GM18517 (cell line): Measurements from ENCODE around the gene OR10H3.
"Not testable (repeated sequence)": the region's sequence is repeated elsewhere in the genome, so short reads cannot be mapped to it uniquely, and the experiment has no call there.

Experiments used
- ATAC-seq: cut with Tn5 transposase; IDR thresholded peaks from one replicate; pipeline ENCODE4 v1.9.1; 2021; ENCODE audit warnings: mild to moderate bottlenecking, moderate library complexity; ENCODE audit not compliant: unreplicated experiment

The OR10H3 gene, protein sequence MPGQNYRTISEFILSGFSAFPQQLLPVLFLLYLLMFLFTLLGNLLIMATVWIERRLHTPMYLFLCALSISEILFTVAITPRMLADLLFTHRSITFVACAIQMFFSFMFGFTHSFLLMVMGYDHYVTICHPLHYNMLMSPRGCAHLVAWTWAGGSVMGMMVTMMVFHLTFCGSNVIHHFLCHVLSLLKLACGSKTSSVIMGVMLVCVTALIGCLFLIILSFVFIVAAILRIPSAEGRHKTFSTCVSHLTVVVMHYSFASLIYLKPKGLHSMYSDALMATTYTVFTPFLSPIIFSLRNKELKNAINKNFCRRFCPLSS

DNA sequence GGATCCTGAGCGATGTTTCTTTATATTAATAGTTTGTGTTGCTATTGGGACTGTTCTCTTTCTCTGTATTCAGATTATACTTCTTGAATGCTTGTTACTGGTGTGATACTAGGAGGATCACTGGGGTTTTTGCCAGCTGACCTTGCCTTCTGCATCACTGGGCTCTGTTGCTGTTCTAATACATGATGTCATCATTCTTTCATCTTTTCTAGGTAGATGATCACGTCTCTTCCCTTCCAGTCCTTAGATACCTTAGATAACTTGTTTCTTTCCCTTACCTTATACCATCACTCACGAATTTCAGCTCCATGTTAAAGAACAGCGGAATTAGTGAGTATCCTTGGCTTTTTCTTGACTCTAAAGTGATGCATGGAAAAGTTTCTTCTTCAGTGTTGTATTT, at the start of gene OR10H3:
OR10H3 (plus strand) TSS at position 264 of the 400 bp plus-strand sequence. CDS start 3,408 bp downstream, outside the sequence.
- no peak for ATAC-seq

GRCh38 chr19:15696654-15697194, 41.1 kb upstream of the OR10H3 start:
- ATAC-seq: no peak

DNA sequence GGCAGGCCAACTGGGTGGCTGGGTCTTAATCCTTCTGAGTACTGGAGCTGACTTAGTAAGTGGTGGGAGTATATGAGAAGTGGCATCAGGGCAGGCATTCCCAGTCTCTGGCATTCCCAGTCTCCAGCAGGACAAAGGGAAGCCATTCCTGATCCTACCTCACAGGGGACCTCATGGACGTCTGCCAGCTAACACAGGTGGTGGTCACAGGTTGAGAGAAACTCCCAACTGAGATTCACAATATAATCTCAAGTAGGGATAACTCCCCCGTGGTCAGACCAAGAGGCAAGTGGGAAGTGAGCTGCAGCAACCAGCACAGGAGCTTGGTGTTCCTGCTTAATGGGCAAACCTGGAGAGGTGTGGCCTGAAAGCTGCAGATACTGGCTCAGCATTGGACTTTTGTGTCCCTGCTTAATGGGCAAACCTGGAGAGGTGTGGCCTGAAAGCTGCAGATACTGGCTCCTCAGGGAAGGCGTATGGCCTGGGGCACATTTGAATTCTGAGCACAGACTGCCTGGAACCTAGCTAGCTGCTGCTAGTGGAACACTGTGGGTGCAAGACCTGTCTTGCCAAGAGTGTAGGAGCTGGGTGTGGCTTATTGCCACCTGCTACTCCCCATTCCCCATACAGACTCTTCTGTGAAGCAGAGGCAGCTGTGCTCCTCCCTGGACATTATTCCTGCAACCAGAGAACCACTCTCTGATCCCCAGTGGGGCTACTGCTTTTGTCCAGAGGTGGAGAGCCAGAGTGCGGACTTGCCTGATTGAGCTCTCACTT, 35.8 kb upstream of the OR10H3 start:
- ATAC-seq: no peak

DNA sequence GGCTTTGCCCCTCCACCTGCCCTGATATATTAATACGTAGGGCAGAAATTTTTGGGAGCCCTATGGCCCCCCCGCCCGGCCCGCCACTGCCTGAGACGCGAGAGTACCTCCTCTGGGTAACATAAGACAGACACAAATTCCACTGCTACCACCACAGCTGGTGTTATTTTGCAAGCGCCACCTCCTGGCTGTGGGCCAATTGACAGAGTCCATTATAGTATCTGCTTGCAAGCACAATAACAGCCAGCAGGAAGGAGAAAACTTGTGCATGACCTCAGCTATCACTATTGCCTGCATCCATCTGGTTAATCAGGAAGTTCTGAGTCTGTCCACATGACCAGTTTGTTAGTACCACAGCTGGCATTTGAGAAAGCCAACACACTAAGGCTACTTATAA, 35.3 kb upstream of the OR10H3 start:
- no peak for ATAC-seq

DNA sequence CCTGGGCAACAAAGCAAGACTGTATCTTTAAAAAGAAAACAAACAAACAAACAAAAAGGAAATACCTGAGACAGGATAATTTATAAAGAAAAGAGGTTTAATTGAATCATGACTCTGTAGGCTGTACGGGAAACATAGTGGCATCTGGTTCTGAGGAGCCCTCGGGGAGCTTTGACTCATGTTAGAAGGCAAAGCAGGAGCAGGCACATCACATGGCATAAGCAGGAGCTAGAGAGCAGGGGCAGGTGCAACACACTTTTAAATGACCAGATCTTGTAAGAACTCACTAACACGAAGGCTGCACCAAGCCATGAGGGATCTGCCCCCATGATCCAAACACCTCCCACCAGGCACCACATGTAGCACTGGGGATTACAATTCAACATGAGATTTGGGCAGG, 23.1 kb upstream of the OR10H3 start:
- no peak for ATAC-seq

GRCh38 chr19:15715642-15716041, 22.1 kb upstream of the OR10H3 start:
- ATAC-seq: no peak

DNA sequence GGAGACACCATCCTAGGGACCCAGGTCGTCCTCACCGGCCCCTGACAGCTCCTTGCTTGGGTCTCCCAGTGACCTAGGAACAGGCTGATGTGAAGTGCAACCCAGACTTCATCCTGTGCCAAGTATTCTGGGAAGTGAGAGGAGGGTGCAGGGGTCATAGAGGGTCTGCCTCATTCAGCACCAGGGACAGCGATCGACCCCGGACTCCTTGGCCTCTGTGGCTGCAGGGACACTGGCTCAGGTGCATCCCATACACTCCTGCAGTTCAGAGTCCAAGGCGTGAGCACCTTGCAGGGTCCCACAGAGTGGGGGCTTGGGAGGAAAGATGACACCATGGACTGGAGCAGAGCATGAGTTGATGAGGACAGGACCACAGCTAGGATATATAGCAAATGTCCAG, 20.0 kb upstream of the OR10H3 start:
- no peak for ATAC-seq

- ATAC-seq: no peak
Observed at GRCh38 chr19:15721268-15721667, 16.5 kb upstream of the OR10H3 start.

DNA sequence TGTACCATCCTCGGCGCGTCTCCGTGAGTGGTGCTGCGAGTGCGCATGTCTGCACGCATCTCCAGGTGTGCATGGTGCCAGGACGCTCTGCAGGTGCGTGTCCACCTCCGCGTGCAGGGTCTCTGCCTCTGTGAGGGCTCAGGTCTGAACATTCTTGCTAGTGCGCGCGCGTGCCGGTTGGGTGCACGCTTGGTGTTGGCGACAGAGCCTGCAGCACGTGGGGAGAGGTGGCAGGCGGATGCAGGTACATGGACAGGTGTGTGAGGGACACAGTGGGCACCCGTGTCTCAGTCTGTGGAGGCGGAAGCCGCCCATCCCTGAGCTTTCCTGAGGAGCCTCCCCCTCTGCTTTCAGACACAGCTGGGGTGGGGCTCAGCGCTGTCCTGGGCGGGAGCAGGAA, 14.8 kb upstream of the OR10H3 start:
- no peak for ATAC-seq

DNA sequence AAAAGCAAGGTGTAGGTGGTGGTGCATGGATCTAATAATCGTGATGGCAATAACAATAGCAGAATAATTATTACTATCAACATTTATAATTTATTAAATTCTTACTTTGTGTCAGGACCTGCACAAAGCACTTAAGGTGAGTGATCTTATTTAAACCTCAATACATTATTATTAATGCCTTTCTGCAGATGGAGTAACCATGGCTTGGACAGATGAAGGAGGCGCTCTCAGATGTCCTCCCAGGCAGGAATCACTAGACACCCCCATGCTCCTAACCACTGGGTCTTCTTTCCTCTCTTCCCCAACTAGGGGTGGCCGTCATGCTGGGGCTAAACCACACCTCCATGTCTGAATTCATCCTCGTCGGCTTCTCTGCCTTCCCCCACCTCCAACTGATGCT, 10.1 kb upstream of the OR10H3 start, which contains the start of gene OR10H2:
OR10H2 (plus strand) TSS at position 301 of the 400 bp plus-strand sequence; CDS start at position 321, 20 bp downstream.
- ATAC-seq: no peak

DNA sequence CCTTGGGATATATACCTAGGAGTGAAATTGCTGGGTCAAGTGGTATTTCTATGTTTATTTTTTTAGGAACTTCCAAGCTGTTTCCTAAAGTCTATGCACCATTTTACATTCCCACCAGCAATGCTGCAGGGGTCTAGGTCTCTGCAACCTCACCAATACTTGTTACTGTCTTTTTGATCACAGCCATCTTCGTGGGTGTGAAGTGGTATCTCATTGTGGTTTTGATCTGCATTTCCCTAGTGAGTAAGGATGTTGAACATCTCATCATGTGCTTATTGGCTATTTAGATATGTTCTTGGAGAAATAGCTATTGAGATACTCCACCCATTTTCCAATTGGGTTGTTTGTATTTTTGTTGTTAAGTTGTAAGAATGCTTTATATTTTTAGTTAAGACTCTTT, 7.2 kb upstream of the OR10H3 start:
- no peak for ATAC-seq

- ATAC-seq: no peak
Observed at GRCh38 chr19:15732388-15732787, 5.4 kb upstream of the OR10H3 start.

DNA sequence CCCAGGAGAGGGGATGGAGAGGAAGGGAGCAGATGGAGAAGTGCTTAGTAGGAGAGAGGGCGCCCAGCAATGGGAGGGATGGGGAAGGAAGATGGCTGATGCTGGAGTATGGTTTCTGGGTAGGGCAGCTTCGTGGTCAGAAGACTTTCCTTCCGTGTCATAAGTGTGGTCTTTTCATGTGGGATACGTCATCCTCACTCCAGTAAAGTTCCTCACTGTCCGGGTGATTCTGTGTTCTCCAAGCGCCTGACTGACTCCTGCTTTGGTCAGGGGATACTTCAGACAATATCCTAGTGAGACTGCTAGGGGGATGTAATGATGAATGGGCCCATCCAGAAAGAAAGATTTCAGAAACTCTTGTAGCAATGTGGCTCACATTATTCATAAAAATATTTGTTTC, 3.9 kb upstream of the OR10H3 start:
- no peak for ATAC-seq

- no peak for ATAC-seq
Observed at GRCh38 chr19:15740785-15741184, 3.0 kb downstream of the OR10H3 start.

DNA sequence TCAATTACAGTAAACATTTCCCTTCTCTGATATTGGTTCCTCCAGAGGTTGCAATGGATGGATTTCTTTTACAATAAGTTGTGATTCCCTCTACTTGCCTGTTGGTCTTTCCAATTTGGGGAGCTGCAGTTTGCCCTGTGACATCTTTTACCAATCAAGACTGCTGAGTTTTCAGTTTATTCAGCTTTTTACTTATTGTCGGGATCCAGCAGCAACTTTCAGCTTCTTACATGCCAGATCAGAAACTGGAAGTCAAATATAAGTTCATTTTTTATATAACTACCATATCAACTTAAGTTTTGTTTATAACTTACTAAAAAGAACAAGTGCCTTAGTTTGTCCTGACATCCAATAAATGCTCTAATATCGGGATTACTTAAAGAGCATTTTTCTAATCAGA, 10.5 kb downstream of the OR10H3 start:
- no peak for ATAC-seq

GRCh38 chr19:15758379-15758778, 20.6 kb downstream of the OR10H3 start:
- no peak for ATAC-seq

GRCh38 chr19:15759962-15760565, 22.3 kb downstream of the OR10H3 start:
- ATAC-seq: no peak

DNA sequence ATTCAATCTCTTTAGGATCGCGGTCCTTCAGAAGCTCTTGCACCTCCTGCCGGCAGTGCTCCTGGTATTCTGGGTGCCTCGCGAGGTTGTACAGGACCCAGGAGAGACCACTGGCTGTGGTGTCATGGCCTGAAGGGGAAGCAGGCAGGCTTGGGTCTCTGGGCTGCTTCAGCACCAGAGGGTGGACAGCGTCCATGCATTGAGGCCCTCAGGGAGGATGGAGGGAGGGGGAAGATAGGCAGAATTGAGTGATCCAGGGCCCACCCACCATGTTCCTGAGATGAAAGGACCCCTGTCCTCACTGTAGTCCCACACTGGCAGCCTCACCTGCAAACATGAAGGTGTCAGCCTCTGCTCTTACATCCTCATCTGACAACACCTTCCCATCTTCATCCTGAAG, 31.8 kb downstream of the OR10H3 start:
- ATAC-seq: no peak

- not testable (repeated sequence) for ATAC-seq
Observed at GRCh38 chr19:15774159-15774558, 36.4 kb downstream of the OR10H3 start.

DNA sequence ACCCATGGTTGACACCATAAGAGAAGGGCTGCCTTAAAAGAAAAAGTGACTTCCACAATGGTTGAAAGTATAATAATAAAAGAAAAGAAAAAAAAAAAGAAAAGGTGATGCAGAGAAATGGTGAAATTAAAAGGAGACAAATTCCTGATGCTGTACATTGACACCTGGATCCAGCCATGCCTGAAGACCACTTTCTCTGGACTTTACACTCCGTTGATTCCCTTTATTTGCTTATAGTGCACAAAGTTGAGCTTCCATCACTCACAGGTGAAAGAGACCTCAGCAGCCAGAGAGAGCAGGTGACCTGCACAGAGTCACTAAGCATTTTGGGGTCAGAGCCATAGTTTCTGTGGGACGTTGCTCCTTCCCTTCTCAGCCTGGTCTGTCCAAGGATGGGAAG, 37.5 kb downstream of the OR10H3 start:
- no peak for ATAC-seq

DNA sequence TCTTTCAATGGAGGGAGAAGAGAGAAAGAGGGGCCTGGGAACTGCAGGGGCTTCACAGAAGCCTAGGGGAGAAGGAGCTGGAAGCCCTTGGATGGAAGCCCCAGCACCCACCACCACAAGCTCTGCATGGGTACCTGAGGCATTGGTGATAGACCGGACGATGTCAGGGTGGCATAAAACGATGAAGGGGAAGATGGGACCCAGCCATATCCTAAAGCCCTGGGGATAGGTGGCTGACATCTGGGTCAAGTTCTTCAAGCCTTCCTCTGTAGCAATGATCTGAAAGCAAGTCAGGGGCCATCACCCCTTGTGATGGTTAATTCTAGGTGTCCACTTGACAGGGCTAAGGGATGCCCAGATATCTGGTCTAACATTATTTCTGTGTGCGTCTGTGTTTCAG, 38.5 kb downstream of the OR10H3 start:
- ATAC-seq: no peak
